GM12878 (cell line): ENCODE data around the gene UBXN6. TPM values are rescaled to one million over a fixed set of nuclear protein-coding genes. Genes with fewer than 3 reads are reported as not detected.

Experiments
- ATAC-seq: fragments of 200-7000 bp; cut with Tn5 transposase; 3 replicates; pipeline ENCODE4 v1.9.1; 2020; ENCODE audit warnings: mild to moderate bottlenecking, moderate library complexity
- BruUV-seq: library from RNA; stranded (reverse); fragments of 400-500 nt; replicated peaks from 2 replicates; lab custom pipeline; 2021; lab: Mats Ljungman, UMichigan
- CTCF ChIA-PET: fragments of 300-600 bp; sonication (Branson Sonifier 250); formaldehyde crosslinking; extraction: SDS; loops from one replicate; lab custom pipeline; 2021; ENCODE audit warnings: inconsistent platforms; lab: Yijun Ruan, JAX
- POLR2A ChIA-PET: fragments of 350-600 bp; formaldehyde crosslinking; extraction: SDS; loops from one replicate; lab custom pipeline; 2021; ENCODE audit warnings: inconsistent platforms; lab: Charles Lee
- RAD21 ChIA-PET: fragments of 300-600 bp; sonication (Branson Sonifier 250); formaldehyde crosslinking; loops from one replicate; lab custom pipeline; 2023; ENCODE audit warnings: antibody characterized with exemption; ENCODE audit not compliant: unreplicated experiment; lab: Charles Lee
- SMC1A ChIA-PET: fragments of 300-600 bp; sonication (Branson Sonifier 250); formaldehyde crosslinking; loops from one replicate; lab custom pipeline; 2023; ENCODE audit not compliant: unreplicated experiment, uncharacterized antibody; lab: Charles Lee
- DNase-seq: peaks from one replicate; pipeline ENCODE4 v3.0.0-alpha.2; 2011; ENCODE audit warnings: low read depth, low spot score
- FAIRE-seq: peaks from 3 replicates; lab custom pipeline; 2011; peaks lifted over from hg19 to GRCh38; lab: Jason Lieb, UNC
- H2AFZ ChIP-seq: 2 replicates; pipeline ENCODE4 v1.6.0; 2011; ENCODE audit warnings: low read depth, low read length, control low read depth; ENCODE audit not compliant: control insufficient read depth
- H3K27ac ChIP-seq: 2 replicates; pipeline ENCODE4 v1.5.1; 2011; ENCODE audit warnings: control low read depth; ENCODE audit not compliant: control insufficient read depth, insufficient read depth
- H3K27me3 ChIP-seq, 2 experiments: replicated peaks in 1 of 2; 2 replicates each; pipeline versions ENCODE4 v1.6.0 to v1.6.1; 2011; ENCODE audit warnings: low read length in 1 of 2; ENCODE audit not compliant: control insufficient read depth in 2 of 2, insufficient read depth in 2 of 2
- H3K36me3 ChIP-seq, 2 experiments: 2 replicates each; pipeline ENCODE4 v1.5.1; 2011; ENCODE audit warnings: low read length in 1 of 2; ENCODE audit not compliant: control insufficient read depth in 2 of 2, insufficient read depth in 2 of 2
- H3K4me1 ChIP-seq: 2 replicates; pipeline ENCODE4 v1.6.1; 2011; ENCODE audit warnings: mild to moderate bottlenecking, low read length, moderate library complexity, mixed read lengths; ENCODE audit not compliant: control insufficient read depth, insufficient read depth
- H3K4me2 ChIP-seq: 2 replicates; pipeline ENCODE4 v1.6.0; 2011; ENCODE audit warnings: control low read depth; ENCODE audit not compliant: control insufficient read depth, insufficient read depth
- H3K4me3 ChIP-seq: fragments of 200-600 bp; sonication (generic); 2 replicates; pipeline ENCODE4 v1.5.1; 2016
- H3K79me2 ChIP-seq: 2 replicates; pipeline ENCODE4 v1.6.0; 2011; ENCODE audit warnings: low read length; ENCODE audit not compliant: control insufficient read depth, insufficient read depth
- H3K9ac ChIP-seq: 2 replicates; pipeline ENCODE4 v1.8.0; 2011; ENCODE audit warnings: low read length, control low read depth, mixed read lengths; ENCODE audit not compliant: control insufficient read depth, insufficient read depth
- H3K9me3 ChIP-seq: replicated peaks from 3 replicates; pipeline ENCODE4 v1.5.1; 2011; ENCODE audit warnings: mild to moderate bottlenecking, low read length; ENCODE audit not compliant: control insufficient read depth, insufficient read depth
- H4K20me1 ChIP-seq: 2 replicates; pipeline ENCODE4 v1.6.0; 2011; ENCODE audit not compliant: control insufficient read depth, insufficient read depth
- BACH1 ChIP-seq: fragments of 450-650 bp; IDR thresholded peaks from 2 replicates; pipeline ENCODE4 v1.6.1; 2017; ENCODE audit warnings: mild to moderate bottlenecking, borderline replicate concordance
- CREM ChIP-seq: IDR thresholded peaks from 2 replicates; pipeline ENCODE4 v1.6.1; 2014; ENCODE audit warnings: antibody characterized with exemption, low read depth
- CTCF ChIP-seq, 3 experiments: IDR thresholded peaks in 2 of 3; conservative IDR thresholded peaks in 1 of 3; 2 replicates each; pipeline ENCODE4 v1.5.1; 2011; ENCODE audit warnings: low read depth in 3 of 3, low read length in 3 of 3, mild to moderate bottlenecking in 3 of 3, control low read depth in 2 of 3, moderate library complexity in 2 of 3, inconsistent platforms in 1 of 3, mixed read lengths in 1 of 3; ENCODE audit not compliant: control insufficient read depth in 2 of 3, insufficient read depth in 1 of 3; ENCODE audit errors: extremely low read depth in 1 of 3
- DPF2 ChIP-seq: fragments of 450-650 bp; IDR thresholded peaks from 2 replicates; pipeline ENCODE4 v1.6.1; 2017; ENCODE audit warnings: mild to moderate bottlenecking
- HCFC1 ChIP-seq: fragments of 150-350 bp; IDR thresholded peaks from 2 replicates; pipeline ENCODE4 v1.6.1; 2014; ENCODE audit warnings: low read length
- JUNB ChIP-seq: IDR thresholded peaks from 2 replicates; pipeline ENCODE4 v1.6.1; 2016; ENCODE audit warnings: antibody characterized with exemption, mild to moderate bottlenecking
- MXI1 ChIP-seq: fragments of 150-350 bp; IDR thresholded peaks from 2 replicates; pipeline ENCODE4 v1.6.1; 2011; ENCODE audit warnings: low read depth, mild to moderate bottlenecking, inconsistent platforms, low read length, improper control_type of control experiment
- NR2F1 ChIP-seq: fragments of 450-650 bp; conservative IDR thresholded peaks from 2 replicates; pipeline ENCODE4 v1.6.1; 2017; ENCODE audit warnings: mild to moderate bottlenecking
- POU2F2 ChIP-seq: IDR thresholded peaks from 3 replicates; pipeline ENCODE4 v1.6.1; 2011; ENCODE audit warnings: low read depth, mild to moderate bottlenecking, low read length, borderline replicate concordance
- RAD21 ChIP-seq: IDR thresholded peaks from 2 replicates; pipeline ENCODE4 v1.6.1; 2011; ENCODE audit warnings: mild to moderate bottlenecking, low read depth, low read length, moderate library complexity; ENCODE audit not compliant: insufficient read depth
- RB1 ChIP-seq: fragments of 450-650 bp; formaldehyde crosslinking; IDR thresholded peaks from 2 replicates; pipeline ENCODE4 v1.6.1; 2017; ENCODE audit warnings: mild to moderate bottlenecking, borderline replicate concordance
- TARDBP ChIP-seq: IDR thresholded peaks from 2 replicates; pipeline ENCODE4 v1.6.1; 2016; ENCODE audit warnings: borderline replicate concordance
- YY1 ChIP-seq: IDR thresholded peaks from 2 replicates; pipeline ENCODE4 v1.6.1; 2011; ENCODE audit warnings: low read depth, mild to moderate bottlenecking, low read length
- WGBS: methylation state at CpG from one replicate; pipeline ENCODE4 v1.1.6; 2016; ENCODE audit warnings: low lambda C conversion rate; ENCODE audit not compliant: insufficient replicate concordance, insufficient coverage; ENCODE audit errors: missing lambda C conversion rate; 5-methylcytosine and 5-hydroxymethylcytosine counted together
- in situ Hi-C: fragments of 300-500 bp; cut with MboI; formaldehyde crosslinking; loops from 9 replicates; pipeline ENCODE4 v1.14.3; 2018; ENCODE audit warnings: mixed read lengths
- intact Hi-C: fragments of 100-400 bp; cut with micrococcal nuclease; formaldehyde crosslinking; loops from one replicate; pipeline ENCODE4 v1.14.2; 2022; ENCODE audit not compliant: unreplicated experiment
- polyA plus RNA-seq, 11 experiments: library from polyadenylated mRNA; depleted of rRNA in 4 of 11; unstranded in 6 of 11; stranded (reverse) in 5 of 11; fragments of >200 nt; fragmentation: Nextera tagmentation in 4 of 11; fragmentation: Illumina TruSeq in 1 of 11; extraction: Ambion mirVana in 4 of 11; extraction: Trizol in 1 of 11; gene quantifications; 1 replicate in 1 of 11; 2 replicates in 10 of 11; pipeline versions ENCODE4 v1.2.1 to v1.2.3, GENCODE V29; 2011 to 2016; ENCODE audit warnings: inconsistent platforms in 2 of 11, missing spikeins in 2 of 11, low read depth in 1 of 11
- total RNA-seq, 4 experiments: library from RNA; depleted of rRNA in 3 of 4; stranded (reverse); fragments of >200 nt in 3 of 4; fragmentation: Illumina TruSeq in 1 of 4; extraction: Trizol in 1 of 4; gene quantifications; 2 replicates each; pipeline versions ENCODE4 v1.2.1 to v1.2.3, GENCODE V29; 2013 to 2021

The UBXN6 gene
- total and polyA plus RNA-seq, 10 of the 15 experiments (the other 5 are each of a cell fraction or from before 2014, with no cell fraction given): 0.47 to 50.8 (median 13.0) TPM

DNA sequence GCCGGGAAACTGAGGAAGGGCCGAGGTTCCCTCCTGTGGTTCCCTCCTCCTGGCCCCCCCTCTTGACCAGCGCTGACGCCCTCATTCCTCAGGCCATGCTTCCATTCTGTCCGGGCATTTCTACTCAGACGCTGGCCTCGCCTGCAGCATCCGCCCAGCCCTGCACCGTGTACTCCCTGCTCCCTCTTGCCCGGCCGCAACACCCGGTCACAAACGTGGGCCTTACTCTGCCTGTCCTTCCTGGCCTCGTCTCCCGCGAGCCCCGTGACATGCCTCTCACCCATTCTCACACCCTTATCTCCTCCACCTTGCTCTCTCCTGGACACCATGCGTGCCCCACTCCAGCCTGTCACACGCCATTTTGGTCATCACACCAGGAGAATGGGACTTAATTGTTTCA is 25.8 kb upstream of the UBXN6 start:
- RAD21 ChIA-PET: no interaction called here
- CTCF ChIA-PET: no interaction called here

More for the DNA sequence above, 25.8 kb upstream of the UBXN6 start:
- no peaks in the 10 kb centered on the region for H3K79me2 ChIP-seq
- no peak overlapping the region for H3K27ac ChIP-seq
- 96% methylated on average over 19 of the region's 19 CpGs for WGBS
- SMC1A ChIA-PET: no interaction called here
- H3K27me3 ChIP-seq: no peaks in the 10 kb centered on the region
- no peak for TF ChIP-seq YY1
- TF ChIP-seq TARDBP: no peak
- TF ChIP-seq BACH1: no peak
- TF ChIP-seq CREM: no peak
- TF ChIP-seq RB1: no peak
- TF ChIP-seq JUNB: no peak
- no peak for TF ChIP-seq MXI1
- no peak for TF ChIP-seq POU2F2
- no peak for TF ChIP-seq NR2F1
- no peak for TF ChIP-seq CTCF (IDR thresholded peaks at IDR 0.05 in 2 of 3, conservative IDR thresholded peaks at IDR 0.05 in 1 of 3; ENCODE audit: control insufficient read depth in 2 of 3, extremely low read depth in 1 of 3, insufficient read depth in 1 of 3, low read depth in 3 of 3, low read length in 3 of 3)
- TF ChIP-seq RAD21: no peak
- TF ChIP-seq DPF2: no peak
- no peak for TF ChIP-seq HCFC1
- TF ChIP-seq, all 136 proteins: peak for 0
- no peak for ATAC-seq
- H3K4me3 ChIP-seq: no peak overlapping the region
- no peaks in the 10 kb centered on the region for H3K4me1 ChIP-seq
- H3K9ac ChIP-seq: no peak overlapping the region
- in situ Hi-C loops (no loop called here), intact Hi-C loops (no loop called here)
- no peaks in the 10 kb centered on the region for H4K20me1 ChIP-seq
- DNase-seq: no peak
- no peaks in the 10 kb centered on the region for H3K9me3 ChIP-seq
- H3K36me3 ChIP-seq: peaks cover 1 to 2% of the 10 kb centered on the region in 2 experiments; a peak in 2 of 4 replicates
- POLR2A ChIA-PET: no interaction called here
- no peak for FAIRE-seq
- H2AFZ ChIP-seq: no peak overlapping the region
- BruUV-seq: no TSS peak
- H3K4me2 ChIP-seq: no peak overlapping the region
